GM12872 (cell line): Measurements from ENCODE around the gene VHLL.

Experiments
- CTCF ChIP-seq: IDR thresholded peaks from 3 replicates; pipeline ENCODE4 v1.5.1; 2011; ENCODE audit warnings: low read depth, mild to moderate bottlenecking, low read length, moderate library complexity; ENCODE audit not compliant: insufficient read depth

The VHLL gene

GRCh38 chr1:156286061-156286460 is 13.0 kb downstream of the VHLL start:
- no peak for TF ChIP-seq CTCF

- TF ChIP-seq CTCF = no peak
These were observed 13.7 kb downstream of the VHLL start for GRCh38 chr1:156285437-156285836.

GRCh38 chr1:156284757-156285156 is 14.3 kb downstream of the VHLL start:
- TF ChIP-seq CTCF = no peak

- TF ChIP-seq CTCF = no peak
These were observed 15.0 kb downstream of the VHLL start, which contains the start of gene TMEM79 for GRCh38 chr1:156284112-156284511. Gene TMEM79 (plus strand): TSS chr1:156284325. CDS start chr1:156285227, 902 bp downstream.

- no peak for TF ChIP-seq CTCF
These were observed 15.6 kb downstream of the VHLL start for GRCh38 chr1:156283521-156283920.

GRCh38 chr1:156282479-156283222 is 16.5 kb downstream of the VHLL start, which contains the start of gene SMG5:
Gene SMG5 (minus strand): TSS chr1:156282825. CDS start chr1:156282680, 145 bp downstream.
- no peak for TF ChIP-seq CTCF

- TF ChIP-seq CTCF = no peak
These were observed 17.2 kb downstream of the VHLL start for GRCh38 chr1:156281693-156282478.
